ENCODE results near the gene SNAP25. TPM values are rescaled to one million over a fixed set of nuclear protein-coding genes. Genes with fewer than 3 reads are reported as not detected.

The SNAP25 gene
- total RNA-seq, 2 experiments from 2014 or later: 0.18 to 0.23 TPM

- DNase-seq: no peak
- H3K27ac Mint-ChIP-seq: no peak overlapping the region
- no peaks in the 10 kb centered on the region for H3K36me3 Mint-ChIP-seq (ENCODE audit: low read depth)
- H3K9me3 Mint-ChIP-seq: no peaks in the 10 kb centered on the region
- no peaks in the 10 kb centered on the region for H3K4me1 Mint-ChIP-seq
- peaks cover 1% of the 10 kb centered on the region for H3K27me3 Mint-ChIP-seq
- CTCF ChIA-PET: no interaction called here
- POLR2A ChIA-PET: no interaction called here
- no peak overlapping the region for H3K4me3 Mint-ChIP-seq
Observed at GRCh38 chr20:10259166-10259565, 40.5 kb downstream of the SNAP25 start.

- no peak for DNase-seq
- Mint-ChIP-seq H3K27me3 (peaks cover 1% of the 10 kb centered on the region), H3K4me1 (no peaks in the 10 kb centered on the region), H3K9me3 (no peaks in the 10 kb centered on the region), H3K36me3 (ENCODE audit: low read depth) (no peaks in the 10 kb centered on the region), H3K27ac (no peak overlapping the region), H3K4me3 (no peak overlapping the region)
- POLR2A ChIA-PET: no interaction called here
- CTCF ChIA-PET: interaction anchor here (0.6 kb wide), 1 partner anchor 751 kb away, joined by 3 read pairs; no protein-coding TSS in a partner anchor
Observed at GRCh38 chr20:10260316-10260715, 41.7 kb downstream of the SNAP25 start.

- Mint-ChIP-seq H3K36me3 (ENCODE audit: low read depth) (no peaks in the 10 kb centered on the region), H3K27me3 (peaks cover 1% of the 10 kb centered on the region), H3K4me1 (no peaks in the 10 kb centered on the region), H3K27ac (no peak overlapping the region), H3K9me3 (no peaks in the 10 kb centered on the region), H3K4me3 (no peak overlapping the region)
- DNase-seq: no peak
- CTCF ChIA-PET: no interaction called here
- POLR2A ChIA-PET: no interaction called here
Observed at GRCh38 chr20:10261702-10262101, 43.1 kb downstream of the SNAP25 start.

GRCh38 chr20:10263385-10264165, 44.9 kb downstream of the SNAP25 start:
- H3K27ac Mint-ChIP-seq: no peak overlapping the region

GRCh38 chr20:10264166-10264558, 45.5 kb downstream of the SNAP25 start:
- Mint-ChIP-seq H3K4me3 (no peak overlapping the region), H3K36me3 (ENCODE audit: low read depth) (no peaks in the 10 kb centered on the region), H3K27me3 (peaks cover 1% of the 10 kb centered on the region), H3K9me3 (no peaks in the 10 kb centered on the region), H3K4me1 (no peaks in the 10 kb centered on the region), H3K27ac (no peak overlapping the region)
- POLR2A ChIA-PET: no interaction called here
- CTCF ChIA-PET: no interaction called here
- DNase-seq: no peak

More at GRCh38 chr20:10263385-10264165, 44.9 kb downstream of the SNAP25 start:
- Mint-ChIP-seq H3K9me3 (no peaks in the 10 kb centered on the region), H3K36me3 (ENCODE audit: low read depth) (no peaks in the 10 kb centered on the region), H3K4me1 (no peaks in the 10 kb centered on the region), H3K27me3 (peaks cover 1% of the 10 kb centered on the region), H3K4me3 (no peak overlapping the region)
- no peak for DNase-seq
- CTCF ChIA-PET: no interaction called here
- POLR2A ChIA-PET: no interaction called here

GRCh38 chr20:10268636-10269035, 50.0 kb downstream of the SNAP25 start:
- ChIA-PET CTCF (no interaction called here), POLR2A (no interaction called here)
- DNase-seq: no peak
- Mint-ChIP-seq H3K27me3 (no peaks in the 10 kb centered on the region), H3K9me3 (no peaks in the 10 kb centered on the region), H3K4me1 (no peaks in the 10 kb centered on the region), H3K4me3 (no peak overlapping the region), H3K36me3 (ENCODE audit: low read depth) (no peaks in the 10 kb centered on the region), H3K27ac (no peak overlapping the region)

- Mint-ChIP-seq H3K4me1 (no peaks in the 10 kb centered on the region), H3K36me3 (ENCODE audit: low read depth) (no peaks in the 10 kb centered on the region), H3K27ac (no peak overlapping the region), H3K4me3 (no peak overlapping the region), H3K9me3 (no peaks in the 10 kb centered on the region), H3K27me3 (no peaks in the 10 kb centered on the region)
- ChIA-PET POLR2A (no interaction called here), CTCF (no interaction called here)
- DNase-seq: no peak
Observed at GRCh38 chr20:10270630-10271029, 52.0 kb downstream of the SNAP25 start.

- H3K4me1 Mint-ChIP-seq: no peaks in the 10 kb centered on the region
- H3K4me3 Mint-ChIP-seq: no peak overlapping the region
- DNase-seq: no peak
- ChIA-PET CTCF (no interaction called here), POLR2A (no interaction called here)
- no peaks in the 10 kb centered on the region for H3K9me3 Mint-ChIP-seq
- no peaks in the 10 kb centered on the region for H3K27me3 Mint-ChIP-seq
- no peaks in the 10 kb centered on the region for H3K36me3 Mint-ChIP-seq (ENCODE audit: low read depth)
- no peak overlapping the region for H3K27ac Mint-ChIP-seq
Observed at GRCh38 chr20:10271494-10272219, 53.0 kb downstream of the SNAP25 start.

- Mint-ChIP-seq H3K27ac (no peak overlapping the region), H3K9me3 (no peaks in the 10 kb centered on the region), H3K27me3 (peaks cover 4% of the 10 kb centered on the region), H3K4me1 (no peaks in the 10 kb centered on the region), H3K36me3 (ENCODE audit: low read depth) (no peaks in the 10 kb centered on the region), H3K4me3 (no peak overlapping the region)
- CTCF ChIA-PET: no interaction called here
- POLR2A ChIA-PET: no interaction called here
- DNase-seq: no peak
Observed at GRCh38 chr20:10276878-10277580, 58.4 kb downstream of the SNAP25 start.

- Mint-ChIP-seq H3K27ac (no peak overlapping the region), H3K27me3 (peaks cover 4% of the 10 kb centered on the region), H3K4me3 (no peak overlapping the region), H3K9me3 (no peaks in the 10 kb centered on the region), H3K36me3 (ENCODE audit: low read depth) (no peaks in the 10 kb centered on the region), H3K4me1 (no peaks in the 10 kb centered on the region)
- ChIA-PET POLR2A (no interaction called here), CTCF (no interaction called here)
- no peak for DNase-seq
Observed at GRCh38 chr20:10277616-10278015, 59.0 kb downstream of the SNAP25 start.

- Mint-ChIP-seq H3K36me3 (ENCODE audit: low read depth) (no peaks in the 10 kb centered on the region), H3K4me3 (no peak overlapping the region), H3K4me1 (no peaks in the 10 kb centered on the region), H3K9me3 (no peaks in the 10 kb centered on the region), H3K27me3 (peaks cover 4% of the 10 kb centered on the region), H3K27ac (no peak overlapping the region)
- no peak for DNase-seq
- ChIA-PET POLR2A (no interaction called here), CTCF (no interaction called here)
Observed at GRCh38 chr20:10278412-10278811, 59.8 kb downstream of the SNAP25 start.

- H3K4me3 Mint-ChIP-seq: no peak overlapping the region
- H3K27ac Mint-ChIP-seq: no peak overlapping the region
- H3K4me1 Mint-ChIP-seq: no peaks in the 10 kb centered on the region
- no peaks in the 10 kb centered on the region for H3K9me3 Mint-ChIP-seq
- DNase-seq: no peak
- no peaks in the 10 kb centered on the region for H3K36me3 Mint-ChIP-seq (ENCODE audit: low read depth)
- ChIA-PET CTCF (no interaction called here), POLR2A (no interaction called here)
- peaks cover 4% of the 10 kb centered on the region for H3K27me3 Mint-ChIP-seq
Observed at GRCh38 chr20:10280018-10280908, 61.6 kb downstream of the SNAP25 start.

GRCh38 chr20:10281911-10282310, 63.3 kb downstream of the SNAP25 start:
- POLR2A ChIA-PET: no interaction called here
- Mint-ChIP-seq H3K36me3 (ENCODE audit: low read depth) (no peaks in the 10 kb centered on the region), H3K27ac (no peak overlapping the region), H3K4me3 (no peak overlapping the region), H3K27me3 (peaks cover 4% of the 10 kb centered on the region), H3K4me1 (no peaks in the 10 kb centered on the region), H3K9me3 (no peaks in the 10 kb centered on the region)
- CTCF ChIA-PET: no interaction called here
- no peak for DNase-seq
